C4-2B (cell line): ENCODE results near the gene TFAP2E.

Source experiments
- ZFX ChIP-seq: fragments of 450-650 bp; IDR thresholded peaks from 2 replicates; pipeline ENCODE4 v1.6.1; 2017
- TF ChIP-seq, protein P1 (sequence below): fragments of 450-650 bp; conservative IDR thresholded peaks from 2 replicates; pipeline ENCODE4 v1.5.1; 2017; ENCODE audit warnings: mild to moderate bottlenecking

DNA sequence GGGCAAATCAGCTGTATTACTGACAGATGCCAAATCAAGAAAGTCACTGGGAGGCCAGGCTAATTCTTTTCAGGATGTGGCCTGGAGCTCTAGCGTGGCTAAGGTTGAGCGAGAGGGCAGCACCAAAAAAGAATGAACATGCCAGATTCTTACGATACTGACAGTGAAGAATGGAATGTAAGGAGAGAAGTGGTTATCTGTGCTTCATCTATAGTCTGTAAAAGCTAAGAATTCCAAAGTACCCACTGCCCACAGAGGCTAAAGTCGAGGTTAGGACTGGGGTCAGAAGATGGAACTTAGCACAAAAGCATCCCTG, 32.7 kb downstream of the TFAP2E start:
- TF ChIP-seq, protein P1, sequence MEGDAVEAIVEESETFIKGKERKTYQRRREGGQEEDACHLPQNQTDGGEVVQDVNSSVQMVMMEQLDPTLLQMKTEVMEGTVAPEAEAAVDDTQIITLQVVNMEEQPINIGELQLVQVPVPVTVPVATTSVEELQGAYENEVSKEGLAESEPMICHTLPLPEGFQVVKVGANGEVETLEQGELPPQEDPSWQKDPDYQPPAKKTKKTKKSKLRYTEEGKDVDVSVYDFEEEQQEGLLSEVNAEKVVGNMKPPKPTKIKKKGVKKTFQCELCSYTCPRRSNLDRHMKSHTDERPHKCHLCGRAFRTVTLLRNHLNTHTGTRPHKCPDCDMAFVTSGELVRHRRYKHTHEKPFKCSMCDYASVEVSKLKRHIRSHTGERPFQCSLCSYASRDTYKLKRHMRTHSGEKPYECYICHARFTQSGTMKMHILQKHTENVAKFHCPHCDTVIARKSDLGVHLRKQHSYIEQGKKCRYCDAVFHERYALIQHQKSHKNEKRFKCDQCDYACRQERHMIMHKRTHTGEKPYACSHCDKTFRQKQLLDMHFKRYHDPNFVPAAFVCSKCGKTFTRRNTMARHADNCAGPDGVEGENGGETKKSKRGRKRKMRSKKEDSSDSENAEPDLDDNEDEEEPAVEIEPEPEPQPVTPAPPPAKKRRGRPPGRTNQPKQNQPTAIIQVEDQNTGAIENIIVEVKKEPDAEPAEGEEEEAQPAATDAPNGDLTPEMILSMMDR, result no peak
- TF ChIP-seq ZFX, result no peak
